ENCODE data around the gene KHDRBS2.

DNA sequence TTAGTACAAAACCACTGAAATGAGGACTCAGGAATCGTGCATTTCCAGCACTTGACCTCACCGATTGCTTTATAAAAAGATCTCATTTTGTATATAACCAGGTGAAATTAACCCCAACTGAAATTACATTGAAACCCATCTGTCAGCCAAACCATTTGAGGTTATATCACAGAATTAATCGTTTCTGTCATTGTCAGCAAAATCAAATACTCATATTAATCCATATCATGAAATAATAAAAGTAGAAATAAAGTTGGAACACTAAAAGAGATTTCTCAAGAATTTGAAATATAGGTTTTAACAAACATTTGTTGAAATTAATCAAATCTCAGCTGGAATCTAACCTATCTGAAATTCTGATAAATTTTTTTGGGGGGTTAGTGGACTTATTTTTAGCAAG is 23.7 kb downstream of the KHDRBS2 start:
- TF ChIP-seq CTCF (conservative IDR thresholded peaks at IDR 0.05; ENCODE audit: low read length) (no peak), EZH2phosphoT487 (IDR thresholded peaks at IDR 0.05; ENCODE audit: borderline replicate concordance) (no peak)
